Heart right ventricle (tissue), 16 donors: ENCODE data around the gene PPP2R5E. TPM values are rescaled to one million over a fixed set of nuclear protein-coding genes. Genes with fewer than 3 reads are reported as not detected.
A peak's percentile ranks its signal among the peaks of the same experiment; 100 is the strongest.

Experiments
- ATAC-seq, 8 donors: fragments of 200-7000 bp; cut with Tn5 transposase; one replicate each; pipeline ENCODE4 v1.9.1; 2020; ENCODE audit warnings: mild to moderate bottlenecking in 8 of 8, moderate library complexity in 8 of 8, moderate number of reproducible peaks in 1 of 8
- DNase-seq, 2 donors: peaks; one replicate each; pipeline ENCODE4 v3.0.0-alpha.2; 2020
- H3K27ac ChIP-seq, 10 donors: fragments of 200-600 bp; sonication (generic) in 2 of 10; one replicate each; pipeline versions ENCODE4 v1.5.0 to v1.8.0; 2020 to 2022; ENCODE audit warnings: mild to moderate bottlenecking in 3 of 10
- H3K27me3 ChIP-seq, 7 donors: fragments of 200-600 bp; one replicate each; pipeline ENCODE4 v1.8.0; 2021 to 2022; ENCODE audit warnings: mild to moderate bottlenecking in 2 of 7
- H3K36me3 ChIP-seq, 9 donors: fragments of 200-600 bp; sonication (generic) in 1 of 9; one replicate each; pipeline versions ENCODE4 v1.5.0 to v1.8.0; 2020 to 2022; ENCODE audit warnings: mild to moderate bottlenecking in 2 of 9
- H3K4me1 ChIP-seq, 9 donors: fragments of 200-600 bp; sonication (generic) in 1 of 9; one replicate each; pipeline versions ENCODE4 v1.5.0 to v1.8.0; 2020 to 2022; ENCODE audit warnings: mild to moderate bottlenecking in 4 of 9
- H3K4me3 ChIP-seq, 10 donors: fragments of 200-600 bp; sonication (generic) in 2 of 10; one replicate each; pipeline versions ENCODE4 v1.5.0 to v1.8.0; 2020 to 2022; ENCODE audit warnings: mild to moderate bottlenecking in 7 of 10, moderate library complexity in 2 of 10
- H3K9me3 ChIP-seq, 11 donors: fragments of 200-600 bp in 10 of 11; sonication (generic) in 2 of 11; one replicate each; pipeline versions ENCODE4 v1.5.0 to v1.8.0; 2013 to 2022; ENCODE audit warnings: mild to moderate bottlenecking in 2 of 11, control low read depth in 1 of 11, moderate library complexity in 1 of 11
- CTCF ChIP-seq, 9 donors: fragments of 200-600 bp; sonication (generic) in 2 of 9; IDR thresholded peaks; one replicate each; pipeline versions ENCODE4 v1.5.0 to v1.8.0; 2021 to 2022; ENCODE audit warnings: antibody characterized with exemption in 9 of 9, mild to moderate bottlenecking in 5 of 9, moderate library complexity in 1 of 9
- WGBS, 2 donors: extraction: QIAGEN DNeasy Blood & Tissue Kit; methylation state at CpG; one replicate each; pipeline ENCODE4 v1.1.7; 2013; ENCODE audit warnings: inconsistent platforms in 1 of 2; 5-methylcytosine and 5-hydroxymethylcytosine counted together
- intact Hi-C, 10 donors: fragments of 100-400 bp; cut with DNase I; formaldehyde crosslinking; loops; one replicate each; pipeline versions ENCODE4 v1.11.1 to v1.14.2; 2022
- polyA plus RNA-seq, 2 donors: library from polyadenylated mRNA; stranded (reverse); fragments of 200-250 nt; gene quantifications; one replicate each; pipeline ENCODE4 v1.2.3, GENCODE V29; 2013
- total RNA-seq, 10 donors: library from RNA; stranded (reverse); fragmentation: NEBNext Ultra II Directional in 3 of 10; extraction: Animal tissue kit (Norgen Biotek cat#: 25700) in 3 of 10; gene quantifications; one replicate each; pipeline versions ENCODE4 v1.2.1 to v1.2.4, GENCODE V29; 2021 to 2023
- donor health status: Arrhythmogenic right ventricular cardiomyopathy.
- donor health status: ischemic (EF 13 %, LVEDD 7.1; RV severe dilation, severe dysfunction).
- donor health status: healthy with polysubstance abuse.
- donor health status: DM: no; HTN: yes; CAD: no.
- donor health status: DM: no; HTN: no; CAD: no.
- donor health status: ischemic (EF 25% LVEDD 6.9; RV normal size, moderate dysfunction).
- donor health status: ischemic (EF 25% LVEDD 5.7; RV mildly dilated, moderate dysfunction).
- donor health status: healthy.
- donor health status: DM: yes; HTN: yes; CAD: no.
- donor health status: Ischemic cardiomyopathy.
- donor health status: ischemic (EF 35%, LVEDD 5.7; RV mildly dilated, moderate dysfunction).
- donor health status: nonischemic (EF 11% LVEDD 7.7; RV severe dilation, severe dysfunction).
- donor health status: DM: yes; HTN: yes; CAD: no.
- donor health status: PGD.
- donor health status: ischemic (EF 29% LVEDD 5.4; RV normal size, mild dysfunction).
- donor health status: nonischemic (EF 23%, LVEDD 6.1; RV moderate dilation, normal function).

Gene PPP2R5E
- total and polyA plus RNA-seq, 12 donors, result 6.1 to 44.4 (median 36.4) TPM

- ATAC-seq (no peak), DNase-seq (no peak)
- H3K36me3 ChIP-seq, result peaks cover 0 to 65% (median 13%) of the 10 kb centered on the region in 9 donors
- intact Hi-C loops, result loop anchor here in 3 of 10 donors (10.0 kb wide), 3 partner anchors 152 to 372 kb away; partner anchors contain the start of gene PPP2R5E (in 1 of the 3)
- no peaks in the 10 kb centered on the region for H3K27me3 ChIP-seq
- H3K9me3 ChIP-seq, result no peaks in the 10 kb centered on the region
- H3K4me3 ChIP-seq, result no peak overlapping the region
- no peak overlapping the region for H3K27ac ChIP-seq
- no peaks in the 10 kb centered on the region for H3K4me1 ChIP-seq
- 83 to 86% methylated on average over 2 of the region's 2 CpGs for WGBS, 2 donors
- no peak for TF ChIP-seq CTCF (IDR thresholded peaks at IDR 0.05)
Measured at GRCh38 chr14:63393012-63393411, 150.2 kb downstream of the PPP2R5E start.

DNA sequence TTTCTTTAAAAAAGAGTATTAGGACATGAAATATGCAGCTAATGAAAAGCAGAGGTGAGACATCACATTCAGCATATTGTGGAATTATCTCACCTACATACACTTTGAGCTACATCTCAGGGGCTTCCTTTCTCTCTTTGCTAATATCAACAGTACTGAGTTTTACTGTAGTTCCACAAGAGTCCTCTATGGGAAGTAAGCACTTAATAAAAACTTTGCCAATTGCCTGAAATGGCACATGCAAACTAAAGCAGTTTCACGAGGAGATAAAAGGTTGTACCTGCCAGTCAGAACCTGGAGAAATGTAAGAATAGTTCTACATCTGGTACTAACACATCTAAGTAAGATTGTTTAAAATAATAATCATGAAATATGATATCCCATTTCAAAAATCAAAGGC, 150.9 kb downstream of the PPP2R5E start:
- no peaks in the 10 kb centered on the region for H3K4me1 ChIP-seq
- H3K4me3 ChIP-seq, result no peak overlapping the region
- no peak for TF ChIP-seq CTCF (IDR thresholded peaks at IDR 0.05)
- 50 to 66% methylated on average over 1 of the region's 1 CpG for WGBS, 2 donors
- ATAC-seq (no peak), DNase-seq (no peak)
- no peaks in the 10 kb centered on the region for H3K27me3 ChIP-seq
- H3K36me3 ChIP-seq, result peaks cover 0 to 73% (median 14%) of the 10 kb centered on the region in 9 donors
- no peak overlapping the region for H3K27ac ChIP-seq
- intact Hi-C loops, result loop anchor here in 3 of 10 donors (10.0 kb wide), 3 partner anchors 153 to 373 kb away; partner anchors contain the start of gene PPP2R5E (in 1 of the 3)
- no peaks in the 10 kb centered on the region for H3K9me3 ChIP-seq

DNA sequence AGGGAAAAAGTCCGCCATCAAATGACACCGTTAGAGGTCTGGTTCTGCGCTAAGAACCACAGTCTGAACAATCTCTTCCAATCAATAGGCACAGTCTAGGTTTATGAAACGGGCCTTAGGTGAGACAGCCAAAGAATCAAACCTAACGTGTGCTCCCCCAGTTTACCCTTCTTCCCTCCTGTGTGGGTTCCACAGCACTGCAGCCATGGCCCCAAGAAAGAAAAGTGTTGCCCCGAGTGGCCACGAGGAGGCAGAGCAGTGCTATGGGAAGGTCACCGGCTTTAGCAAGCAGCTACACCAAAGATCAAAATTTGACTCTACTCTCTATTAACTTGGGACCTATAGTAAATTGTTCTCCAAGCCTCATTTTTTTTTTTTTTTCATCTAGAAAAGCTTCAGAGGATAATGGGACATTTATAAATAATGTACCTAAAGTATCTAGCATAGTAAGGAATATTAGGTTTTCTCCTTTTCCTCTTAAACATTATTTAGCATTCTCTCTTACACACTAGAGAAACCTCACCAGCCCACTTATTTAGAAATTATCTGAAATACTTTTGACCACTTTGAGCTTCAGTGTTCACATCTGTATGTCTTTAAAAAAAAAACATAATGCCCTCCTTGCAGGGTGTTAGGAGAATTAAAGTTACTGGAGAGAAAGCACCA, 154.3 kb downstream of the PPP2R5E start:
- WGBS, 2 donors, result 53 to 55% methylated on average over 8 of the region's 8 CpGs
- no peak overlapping the region for H3K4me3 ChIP-seq
- ATAC-seq, result peak in 7 of 8 donors; percentile 73 to 89 (median 86)
- intact Hi-C loops, result loop anchor here in 8 of 10 donors (1.0 to 10.0 kb wide), 11 partner anchors 153 to 383 kb away; partner anchors contain the start of genes PPP2R5E (in 4 of the 8) and WDR89 (in 3 of the 8)
- H3K4me1 ChIP-seq, result no peaks in the 10 kb centered on the region
- peak; percentile 46 to 51 for DNase-seq
- peaks cover 0 to 96% (median 13%) of the 10 kb centered on the region in 9 donors for H3K36me3 ChIP-seq
- no peaks in the 10 kb centered on the region for H3K27me3 ChIP-seq
- H3K9me3 ChIP-seq, result no peaks in the 10 kb centered on the region
- no peak overlapping the region for H3K27ac ChIP-seq
- peak; percentile 58 to 87 (median 81) for TF ChIP-seq CTCF (IDR thresholded peaks at IDR 0.05)

DNA sequence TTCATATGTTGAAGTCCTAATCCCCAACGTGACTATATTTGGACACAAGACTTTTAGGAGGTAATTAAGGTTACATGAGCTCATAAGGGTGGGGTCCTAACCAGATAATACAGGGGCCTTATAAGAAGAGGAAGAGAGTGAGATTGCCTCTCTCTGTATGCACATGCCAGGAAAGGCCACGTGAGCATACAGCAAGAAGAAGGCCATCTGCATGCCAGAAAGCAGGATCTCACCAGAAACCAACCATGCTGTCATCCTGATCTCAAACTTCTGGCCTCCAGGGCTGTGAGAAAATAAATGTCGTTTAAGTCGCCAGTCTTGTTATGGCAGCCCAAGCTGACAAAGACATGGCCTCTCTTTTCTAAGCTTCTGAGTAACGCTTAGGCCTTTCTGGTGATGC, 155.5 kb downstream of the PPP2R5E start:
- ATAC-seq, result no peak
- H3K27ac ChIP-seq, result no peak overlapping the region
- 71 to 72% methylated on average over 5 of the region's 5 CpGs for WGBS, 2 donors
- intact Hi-C loops, result loop anchor here in 8 of 10 donors (2.0 to 10.0 kb wide), 10 partner anchors 155 to 385 kb away; partner anchors contain the start of genes PPP2R5E (in 3 of the 8) and WDR89 (in 3 of the 8)
- H3K36me3 ChIP-seq, result peaks cover 0 to 97% (median 11%) of the 10 kb centered on the region in 9 donors
- H3K9me3 ChIP-seq, result no peaks in the 10 kb centered on the region
- H3K4me3 ChIP-seq, result no peak overlapping the region
- no peaks in the 10 kb centered on the region for H3K4me1 ChIP-seq
- H3K27me3 ChIP-seq, result no peaks in the 10 kb centered on the region
- no peak for TF ChIP-seq CTCF (IDR thresholded peaks at IDR 0.05)
- no peak for DNase-seq
